Esophagus muscularis mucosa (tissue), 4 donors: Measurements from ENCODE around the gene RANBP3. TPM values are rescaled to one million over a fixed set of nuclear protein-coding genes. Genes with fewer than 3 reads are reported as not detected.

Experiments used
- DNase-seq: peaks from one replicate; pipeline ENCODE4 v3.0.0-alpha.2; 2017; ENCODE audit errors: extremely low spot score
- H3K27ac ChIP-seq, 4 donors: fragments of 200-600 bp; sonication (generic); replicated peaks in 1 of 4; 1 replicate in 3 of 4; 2 replicates in 1 of 4; pipeline ENCODE4 v1.5.1; 2016 to 2019; ENCODE audit warnings: mild to moderate bottlenecking in 1 of 4
- H3K27me3 ChIP-seq, 4 donors: fragments of 200-600 bp; sonication (generic); one replicate each; pipeline versions ENCODE4 v1.5.1 to v1.6.0; 2016 to 2019
- H3K36me3 ChIP-seq, 4 donors: fragments of 200-600 bp; sonication (generic); one replicate each; pipeline ENCODE4 v1.5.1; 2016 to 2019
- H3K4me1 ChIP-seq, 4 donors: fragments of 200-600 bp; sonication (generic); one replicate each; pipeline ENCODE4 v1.5.1; 2016 to 2019
- H3K4me3 ChIP-seq, 4 donors: fragments of 200-600 bp; sonication (generic); 1 replicate in 2 of 4; 2 replicates in 2 of 4; pipeline ENCODE4 v1.5.1; 2016 to 2019; ENCODE audit warnings: mild to moderate bottlenecking in 4 of 4, moderate library complexity in 1 of 4
- H3K9me3 ChIP-seq, 4 donors: fragments of 200-600 bp; sonication (generic); 1 replicate in 3 of 4; 2 replicates in 1 of 4; pipeline ENCODE4 v1.5.1; 2016 to 2019
- CTCF ChIP-seq, 3 experiments: fragments of 200-600 bp in 2 of 3; fragments of 450-650 bp in 1 of 3; sonication (generic) in 2 of 3; IDR thresholded peaks; one replicate each; pipeline ENCODE4 v1.5.1; 2017 to 2019; ENCODE audit warnings: antibody characterized with exemption in 3 of 3, mild to moderate bottlenecking in 2 of 3, moderate library complexity in 1 of 3
- EP300 ChIP-seq: sonication (generic); formaldehyde crosslinking; IDR thresholded peaks from one replicate; pipeline ENCODE4 v1.6.1; 2017; ENCODE audit warnings: antibody characterized with exemption
- POLR2A ChIP-seq: fragments of 450-650 bp; IDR thresholded peaks from one replicate; pipeline ENCODE4 v1.6.1; 2017; ENCODE audit warnings: antibody characterized with exemption, moderate library complexity, mild to moderate bottlenecking, low read depth
- POLR2AphosphoS5 ChIP-seq, 2 donors: sonication (generic); formaldehyde crosslinking; IDR thresholded peaks; one replicate each; pipeline ENCODE4 v1.6.1; 2017; ENCODE audit warnings: antibody characterized with exemption in 2 of 2
- WGBS: methylation state at CpG from one replicate; pipeline ENCODE4 v1.1.5; 2018; 5-methylcytosine and 5-hydroxymethylcytosine counted together
- intact Hi-C: fragments of 100-400 bp; cut with DNase I; formaldehyde crosslinking; loops from one replicate; pipeline ENCODE4 v1.15.1; 2023
- total RNA-seq, 4 donors: library from RNA; depleted of rRNA; stranded (reverse); fragments of >200 nt; gene quantifications; one replicate each; pipeline versions ENCODE4 v1.1.0 to v1.2.1, GENCODE V29; 2016

The RANBP3 gene
- total RNA-seq, 4 donors from 2014 or later, result 92.2 to 127 (median 102) TPM

GRCh38 chr19:5993648-5994358 is 15.9 kb upstream of the RANBP3 start:
- Histone ChIP-seq H3K4me3 (peak overlapping the region; percentile 2 to 35 (median 6)), H3K36me3 (peaks cover 2 to 65% (median 36%) of the 10 kb centered on the region in 4 donors), H3K27ac (peak overlapping the region; percentile 55 to 71 (median 68)), H3K4me1 (peaks cover 17 to 36% (median 26%) of the 10 kb centered on the region in 4 donors), H3K9me3 (no peaks in the 10 kb centered on the region), H3K27me3 (peaks cover 0 to 3% (median 0%) of the 10 kb centered on the region in 4 donors)
- no peak for DNase-seq
- no peak for TF ChIP-seq POLR2A
- TF ChIP-seq POLR2AphosphoS5 (IDR thresholded peaks at IDR 0.05), result no peak
- TF ChIP-seq EP300, result no peak
- TF ChIP-seq CTCF (IDR thresholded peaks at IDR 0.05), result no peak
- intact Hi-C loops, result no loop called here
- 47% methylated on average over 20 of the region's 30 CpGs for WGBS

- H3K36me3 ChIP-seq, result peaks cover 0 to 59% (median 33%) of the 10 kb centered on the region in 4 donors
- peak overlapping the region in 1 of 4 donors; percentile 4 for H3K4me3 ChIP-seq
- H3K4me1 ChIP-seq, result peaks cover 17 to 39% (median 27%) of the 10 kb centered on the region in 4 donors
- H3K9me3 ChIP-seq, result no peaks in the 10 kb centered on the region
- H3K27ac ChIP-seq, result peak overlapping the region; percentile 55 to 71 (median 70)
- WGBS, result 53% methylated on average over 13 of the region's 13 CpGs
- intact Hi-C loops, result no loop called here
- peaks cover 0 to 3% (median 0%) of the 10 kb centered on the region in 4 donors for H3K27me3 ChIP-seq
- no peak for DNase-seq
- TF ChIP-seq CTCF (IDR thresholded peaks at IDR 0.05) (no peak), POLR2AphosphoS5 (IDR thresholded peaks at IDR 0.05) (no peak), POLR2A (no peak), EP300 (no peak)
Measured at GRCh38 chr19:5993201-5993600, 15.3 kb upstream of the RANBP3 start.

GRCh38 chr19:5992756-5993155 is 14.8 kb upstream of the RANBP3 start:
- no peak for TF ChIP-seq POLR2A
- no peak for TF ChIP-seq EP300
- TF ChIP-seq CTCF (IDR thresholded peaks at IDR 0.05), result no peak
- TF ChIP-seq POLR2AphosphoS5 (IDR thresholded peaks at IDR 0.05), result no peak
- Histone ChIP-seq H3K36me3 (peaks cover 0 to 54% (median 31%) of the 10 kb centered on the region in 4 donors), H3K9me3 (no peaks in the 10 kb centered on the region), H3K27me3 (peaks cover 0 to 3% (median 0%) of the 10 kb centered on the region in 4 donors), H3K27ac (peak overlapping the region; percentile 55 to 71 (median 70)), H3K4me3 (no peak overlapping the region), H3K4me1 (peaks cover 19 to 43% (median 31%) of the 10 kb centered on the region in 4 donors)
- no peak for DNase-seq
- WGBS, result 75% methylated on average over 11 of the region's 11 CpGs
- intact Hi-C loops, result no loop called here

GRCh38 chr19:5991244-5991838 is 13.4 kb upstream of the RANBP3 start:
- DNase-seq, result no peak
- Histone ChIP-seq H3K4me1 (peaks cover 26 to 53% (median 39%) of the 10 kb centered on the region in 4 donors), H3K36me3 (peaks cover 0 to 40% (median 19%) of the 10 kb centered on the region in 4 donors), H3K4me3 (no peak overlapping the region), H3K9me3 (no peaks in the 10 kb centered on the region), H3K27ac (no peak overlapping the region), H3K27me3 (peaks cover 0 to 3% (median 0%) of the 10 kb centered on the region in 4 donors)
- intact Hi-C loops, result no loop called here
- TF ChIP-seq CTCF (IDR thresholded peaks at IDR 0.05) (no peak), POLR2AphosphoS5 (IDR thresholded peaks at IDR 0.05) (no peak), POLR2A (no peak), EP300 (no peak)
- 91% methylated on average over 7 of the region's 8 CpGs for WGBS
